ENCODE results near the gene CDT1.

The CDT1 gene

DNA sequence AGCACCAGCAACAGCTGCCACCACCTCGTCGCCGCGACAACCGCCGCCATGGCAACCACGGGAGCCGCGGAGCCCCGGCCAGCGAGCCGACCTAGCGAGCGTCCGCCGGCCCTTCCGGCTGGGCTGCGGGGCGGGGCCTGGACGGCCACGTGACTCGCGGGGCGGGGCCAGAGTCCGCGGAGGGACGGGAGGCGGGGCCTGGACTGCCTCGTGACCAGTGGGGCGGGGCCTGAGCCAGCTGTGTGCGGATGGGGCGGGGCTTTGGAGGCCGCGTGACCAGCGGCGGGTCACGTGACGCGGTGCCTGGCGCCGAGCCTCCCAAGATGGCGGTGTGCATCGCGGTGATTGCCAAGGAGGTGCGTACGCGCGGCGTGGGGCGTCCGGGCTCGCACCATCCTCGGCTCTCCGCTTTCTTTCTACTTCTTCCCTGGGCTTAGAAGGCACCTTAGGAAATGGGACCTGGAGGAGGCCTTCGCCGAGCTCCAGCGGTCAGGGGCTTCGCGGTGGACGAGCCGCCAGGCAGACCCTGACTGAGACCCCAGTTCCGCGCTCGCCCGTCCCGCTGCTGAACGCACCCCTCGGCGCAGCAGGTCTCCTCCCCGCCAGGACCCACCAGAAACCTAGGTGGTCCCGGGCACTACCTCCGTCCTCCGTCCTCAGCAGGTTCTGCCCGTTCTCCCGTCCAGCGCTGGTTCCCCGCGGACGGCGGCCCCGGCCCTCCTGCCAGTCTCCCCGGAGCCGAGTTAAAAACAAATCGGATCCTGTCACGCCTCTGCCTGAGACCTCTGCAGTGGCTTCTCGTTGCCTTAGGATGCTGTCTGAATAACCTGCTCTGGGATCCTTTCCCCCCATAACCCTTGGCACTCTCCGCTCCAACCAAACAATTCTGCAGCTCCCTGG is 53.5 kb downstream of the CDT1 start, which contains the start of the genes GALNS and TRAPPC2L:
GALNS (minus strand) TSS at position 120 of the 900 bp plus-strand sequence; CDS start at position 50, 70 bp downstream.
TRAPPC2L (plus strand) TSS at position 300 of the 900 bp plus-strand sequence; CDS start at position 324, 24 bp downstream.
- peak within 1 kb of the TSS; percentile 96 for H3K4me3 ChIP-seq (ENCODE audit: low read depth, low read length)
- peak; percentile 94 for DNase-seq
- H3K36me3 ChIP-seq (replicated peaks), result peaks cover 11% of the 10 kb centered on the region
- H3K27me3 ChIP-seq (replicated peaks), result no peaks in the 10 kb centered on the region
- TF ChIP-seq, protein P1, sequence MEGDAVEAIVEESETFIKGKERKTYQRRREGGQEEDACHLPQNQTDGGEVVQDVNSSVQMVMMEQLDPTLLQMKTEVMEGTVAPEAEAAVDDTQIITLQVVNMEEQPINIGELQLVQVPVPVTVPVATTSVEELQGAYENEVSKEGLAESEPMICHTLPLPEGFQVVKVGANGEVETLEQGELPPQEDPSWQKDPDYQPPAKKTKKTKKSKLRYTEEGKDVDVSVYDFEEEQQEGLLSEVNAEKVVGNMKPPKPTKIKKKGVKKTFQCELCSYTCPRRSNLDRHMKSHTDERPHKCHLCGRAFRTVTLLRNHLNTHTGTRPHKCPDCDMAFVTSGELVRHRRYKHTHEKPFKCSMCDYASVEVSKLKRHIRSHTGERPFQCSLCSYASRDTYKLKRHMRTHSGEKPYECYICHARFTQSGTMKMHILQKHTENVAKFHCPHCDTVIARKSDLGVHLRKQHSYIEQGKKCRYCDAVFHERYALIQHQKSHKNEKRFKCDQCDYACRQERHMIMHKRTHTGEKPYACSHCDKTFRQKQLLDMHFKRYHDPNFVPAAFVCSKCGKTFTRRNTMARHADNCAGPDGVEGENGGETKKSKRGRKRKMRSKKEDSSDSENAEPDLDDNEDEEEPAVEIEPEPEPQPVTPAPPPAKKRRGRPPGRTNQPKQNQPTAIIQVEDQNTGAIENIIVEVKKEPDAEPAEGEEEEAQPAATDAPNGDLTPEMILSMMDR (IDR thresholded peaks at IDR 0.05; ENCODE audit: low read depth, low read length, missing control alignments), result no peak
- in situ Hi-C loops (cut with HindIII; ENCODE audit: low pct_ligation_motif_present, low sequenced_read_pairs), result no loop called here
- H3K27ac ChIP-seq, result peak within 1 kb of the TSS; percentile 95

DNA sequence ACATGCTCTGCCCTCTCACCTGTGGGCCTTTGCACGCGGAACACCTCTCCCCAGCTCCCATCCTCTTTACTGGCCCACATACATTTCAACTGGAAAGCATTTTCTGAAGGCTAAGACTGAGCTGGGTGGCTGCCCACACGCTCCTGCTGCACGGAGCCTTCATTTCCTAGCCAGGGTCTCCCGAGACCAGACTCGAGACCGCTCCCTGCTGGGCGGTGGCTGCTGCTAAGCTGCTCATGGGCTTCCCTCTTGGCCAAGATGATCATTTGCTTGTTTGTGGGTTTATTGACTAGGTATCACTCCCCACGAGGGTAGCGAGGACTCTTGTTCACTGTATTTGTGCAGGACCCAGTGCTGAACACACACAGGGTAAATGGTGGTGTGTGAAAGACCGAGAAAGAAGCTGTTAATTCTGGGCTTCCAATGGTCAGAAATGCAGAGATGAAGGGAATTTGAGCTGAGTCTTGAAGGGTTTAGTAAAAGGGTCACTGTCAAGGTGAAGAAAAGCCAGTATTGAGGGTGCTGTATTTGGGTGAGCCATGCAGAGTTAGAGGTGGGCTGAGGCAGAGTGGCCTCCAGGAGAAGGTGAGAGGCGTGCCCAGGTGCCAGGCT is 54.2 kb downstream of the CDT1 start:
- TF ChIP-seq, protein P1 (IDR thresholded peaks at IDR 0.05; ENCODE audit: low read depth, low read length, missing control alignments), result peak; percentile 94
- H3K27ac ChIP-seq, result peak overlapping the region; percentile 95
- in situ Hi-C loops (cut with HindIII; ENCODE audit: low pct_ligation_motif_present, low sequenced_read_pairs), result no loop called here
- peak; percentile 75 for DNase-seq
- H3K27me3 ChIP-seq (replicated peaks), result no peaks in the 10 kb centered on the region
- peaks cover 11% of the 10 kb centered on the region for H3K36me3 ChIP-seq (replicated peaks)
- peak overlapping the region; percentile 96 for H3K4me3 ChIP-seq (ENCODE audit: low read depth, low read length)
